H54 (cell line): ENCODE results near the gene STX2.

Experiments
- DNase-seq: peaks from one replicate; pipeline ENCODE4 v3.0.0; 2011; ENCODE audit warnings: low spot score, mixed read lengths; ENCODE audit not compliant: insufficient read length
- FAIRE-seq: peaks from 3 replicates; lab custom pipeline; 2011; peaks lifted over from hg19 to GRCh38; lab: Jason Lieb, UNC
- POLR2A ChIP-seq: IDR thresholded peaks from 2 replicates; pipeline ENCODE4 v1.6.1; 2011; ENCODE audit warnings: low read depth, mild to moderate bottlenecking, low read length

The STX2 gene

GRCh38 chr12:130831246-130831645, 7.8 kb downstream of the STX2 start:
- DNase-seq (no peak), FAIRE-seq (no peak)
- TF ChIP-seq POLR2A, result no peak

- no peak for TF ChIP-seq POLR2A
- DNase-seq (no peak), FAIRE-seq (no peak)
Observed at GRCh38 chr12:130830246-130830551, 8.9 kb downstream of the STX2 start.

GRCh38 chr12:130829391-130830245, 9.4 kb downstream of the STX2 start:
- TF ChIP-seq POLR2A, result no peak
- DNase-seq (no peak), FAIRE-seq (no peak)

GRCh38 chr12:130828895-130829294, 10.2 kb downstream of the STX2 start:
- FAIRE-seq (no peak), DNase-seq (no peak)

GRCh38 chr12:130827432-130827831, 11.6 kb downstream of the STX2 start:
- DNase-seq (no peak), FAIRE-seq (no peak)
- TF ChIP-seq POLR2A, result no peak

More at GRCh38 chr12:130828895-130829294, 10.2 kb downstream of the STX2 start:
- no peak for TF ChIP-seq POLR2A

- no peak for TF ChIP-seq POLR2A
- DNase-seq, result peak; percentile 67
- no peak for FAIRE-seq
Observed at GRCh38 chr12:130826151-130826801, 12.8 kb downstream of the STX2 start.

- FAIRE-seq, result no peak
- TF ChIP-seq POLR2A, result no peak
- DNase-seq, result no peak
Observed at GRCh38 chr12:130825771-130826150, 13.3 kb downstream of the STX2 start.

GRCh38 chr12:130819681-130820080, 19.4 kb downstream of the STX2 start:
- FAIRE-seq (no peak), DNase-seq (no peak)
- TF ChIP-seq POLR2A, result no peak

GRCh38 chr12:130818635-130819576, 20.1 kb downstream of the STX2 start:
- no peak for FAIRE-seq
- DNase-seq, result no peak
- TF ChIP-seq POLR2A, result no peak

GRCh38 chr12:130818272-130818634, 20.8 kb downstream of the STX2 start:
- FAIRE-seq (no peak), DNase-seq (no peak)
- no peak for TF ChIP-seq POLR2A

GRCh38 chr12:130817804-130818203, 21.2 kb downstream of the STX2 start:
- FAIRE-seq (no peak), DNase-seq (no peak)
- TF ChIP-seq POLR2A, result no peak

- no peak for DNase-seq
- FAIRE-seq, result no peak
- no peak for TF ChIP-seq POLR2A
Observed at GRCh38 chr12:130816097-130816496, 23.0 kb downstream of the STX2 start.

- FAIRE-seq (no peak), DNase-seq (no peak)
- no peak for TF ChIP-seq POLR2A
Observed at GRCh38 chr12:130815028-130815741, 23.9 kb downstream of the STX2 start.
